Measurements from ENCODE around the gene AK4. TPM values are rescaled to one million over a fixed set of nuclear protein-coding genes. Genes with fewer than 3 reads are reported as not detected.

The AK4 gene
- polyA plus RNA-seq, 2 of the 4 experiments (the other 2 are of a cell fraction), result 10.6 to 25.9 TPM

- CTCF ChIA-PET, result interaction anchor here (0.6 to 1.2 kb wide), 2 partner anchors 12 to 20 kb away, joined by 3 to 4 read pairs; no protein-coding TSS in a partner anchor
Measured at GRCh38 chr1:65196926-65197325, 48.9 kb downstream of the AK4 start.

GRCh38 chr1:65197636-65198035 is 49.6 kb downstream of the AK4 start:
- Histone ChIP-seq H3K4me2 (no peak overlapping the region), H3K9me3 (no peaks in the 10 kb centered on the region), H3K4me1 (no peaks in the 10 kb centered on the region), H3K4me3 (no peak overlapping the region), H3K27ac (no peak overlapping the region)
- FAIRE-seq, result no peak
- ChIA-PET CTCF (no interaction called here), POLR2A (no interaction called here)
- WGBS (ENCODE audit: missing lambda C conversion rate), result 93% methylated on average over 4 of the region's 4 CpGs
- ATAC-seq, result no peak
- no peak for DNase-seq (ENCODE audit: low read depth in 1 of 2, low spot score in 1 of 2)
- no peak for TF ChIP-seq MYC (IDR thresholded peaks at IDR 0.05; ENCODE audit: borderline replicate concordance, low read length)
- TF ChIP-seq MAX (IDR thresholded peaks at IDR 0.05), result no peak
- TF ChIP-seq ZSCAN20 (CRISPR knock-in tag; IDR thresholded peaks at IDR 0.05), result no peak
- TF ChIP-seq RNF2 (IDR thresholded peaks at IDR 0.05; ENCODE audit: borderline replicate concordance, low read depth), result no peak
- TF ChIP-seq ZFP36 (IDR thresholded peaks at IDR 0.05; ENCODE audit: borderline replicate concordance, partially characterized antibody), result no peak
- no peak for TF ChIP-seq NR3C1 (IDR thresholded peaks at IDR 0.05)
- TF ChIP-seq JUNB (IDR thresholded peaks at IDR 0.05), result no peak
- no peak for TF ChIP-seq ESRRA (IDR thresholded peaks at IDR 0.05; ENCODE audit: borderline replicate concordance, low read length)
- no peak for TF ChIP-seq CTCF (IDR thresholded peaks at IDR 0.05)
- TF ChIP-seq CHD2 (IDR thresholded peaks at IDR 0.05; ENCODE audit: low read length, partially characterized antibody), result no peak

More at GRCh38 chr1:65196926-65197325, 48.9 kb downstream of the AK4 start:
- H3K4me3 ChIP-seq, result no peak overlapping the region
- POLR2A ChIA-PET, result no interaction called here
- TF ChIP-seq NR3C1 (IDR thresholded peaks at IDR 0.05) (no peak), CHD4 (IDR thresholded peaks at IDR 0.05; ENCODE audit: borderline replicate concordance) (no peak), MAX (IDR thresholded peaks at IDR 0.05) (no peak), FOSB (CRISPR knock-in tag; IDR thresholded peaks at IDR 0.05) (no peak), TFCP2L1 (CRISPR knock-in tag; IDR thresholded peaks at IDR 0.05) (no peak), RARB (CRISPR knock-in tag; IDR thresholded peaks at IDR 0.05) (no peak), KDM1A (IDR thresholded peaks at IDR 0.05; ENCODE audit: low read depth) (no peak), ZNF302 (CRISPR knock-in tag; IDR thresholded peaks at IDR 0.05) (no peak), CBX2 (IDR thresholded peaks at IDR 0.05; ENCODE audit: borderline replicate concordance, low read depth) (no peak), FOXS1 (CRISPR knock-in tag; IDR thresholded peaks at IDR 0.05) (no peak), TP53 (CRISPR knock-in tag; IDR thresholded peaks at IDR 0.05) (no peak), ZFP36 (IDR thresholded peaks at IDR 0.05; ENCODE audit: borderline replicate concordance, partially characterized antibody) (no peak), MYC (IDR thresholded peaks at IDR 0.05; ENCODE audit: borderline replicate concordance, low read length) (no peak), NPAS2 (CRISPR knock-in tag; IDR thresholded peaks at IDR 0.05; ENCODE audit: borderline replicate concordance) (no peak)
- no peaks in the 10 kb centered on the region for H3K9me3 ChIP-seq
- WGBS (ENCODE audit: missing lambda C conversion rate), result 74% methylated on average over 5 of the region's 5 CpGs
- DNase-seq (ENCODE audit: low read depth in 1 of 2, low spot score in 1 of 2) (no peak), ATAC-seq (no peak), FAIRE-seq (no peak)
- no peak overlapping the region for H3K4me2 ChIP-seq
- no peak overlapping the region for H3K27ac ChIP-seq
- no peaks in the 10 kb centered on the region for H3K4me1 ChIP-seq

- CTCF ChIA-PET, result interaction anchor here (3.2 kb wide), 1 partner anchor 11 kb away, joined by 13 read pairs; no protein-coding TSS in a partner anchor
- no peak for ATAC-seq
- TF ChIP-seq HMGXB4 (CRISPR knock-in tag; IDR thresholded peaks at IDR 0.05; ENCODE audit: borderline replicate concordance) (no peak), SREBF2 (IDR thresholded peaks at IDR 0.05) (no peak), KDM1A (IDR thresholded peaks at IDR 0.05; ENCODE audit: low read depth) (no peak), REST (IDR thresholded peaks at IDR 0.05) (no peak), ELK1 (IDR thresholded peaks at IDR 0.05; ENCODE audit: low read depth, low read length) (no peak), RAD21 (conservative IDR thresholded peaks at IDR 0.05 in 1 of 2, IDR thresholded peaks at IDR 0.05 in 1 of 2) (no peak), CBX8 (IDR thresholded peaks at IDR 0.05) (no peak)
Measured at GRCh38 chr1:65198096-65198495, 50.1 kb downstream of the AK4 start.

More at GRCh38 chr1:65198096-65198495, 50.1 kb downstream of the AK4 start:
- Histone ChIP-seq H3K27ac (no peak overlapping the region), H3K9me3 (no peaks in the 10 kb centered on the region), H3K4me3 (no peak overlapping the region), H3K4me1 (no peaks in the 10 kb centered on the region), H3K4me2 (no peak overlapping the region)
- WGBS (ENCODE audit: missing lambda C conversion rate), result 0% methylated on average over 1 of the region's 1 CpG
- DNase-seq (ENCODE audit: low read depth in 1 of 2, low spot score in 1 of 2) (no peak), FAIRE-seq (no peak)
- POLR2A ChIA-PET, result no interaction called here
